Mucosa of descending colon (tissue), 3 donors: Measurements from ENCODE around the gene TMTC2. TPM values are rescaled to one million over a fixed set of nuclear protein-coding genes. Genes with fewer than 3 reads are reported as not detected.

Experiments
- ATAC-seq: fragments of 200-7000 bp; cut with Tn5 transposase; one replicate; pipeline ENCODE4 v1.9.1; 2020; ENCODE audit warnings: mild to moderate bottlenecking, moderate library complexity
- DNase-seq, 3 donors: peaks; one replicate each; pipeline ENCODE4 v3.0.0-alpha.2; 2020
- H3K36me3 ChIP-seq: fragments of 200-600 bp; one replicate; pipeline ENCODE4 v1.8.0; 2021; ENCODE audit warnings: low read depth, mild to moderate bottlenecking
- H3K4me1 ChIP-seq: fragments of 200-600 bp; one replicate; pipeline ENCODE4 v1.8.0; 2021; ENCODE audit warnings: low read depth, mild to moderate bottlenecking
- H3K4me3 ChIP-seq: fragments of 200-600 bp; one replicate; pipeline ENCODE4 v1.8.0; 2021; ENCODE audit warnings: mild to moderate bottlenecking
- H3K9me3 ChIP-seq: fragments of 200-600 bp; one replicate; pipeline ENCODE4 v1.8.0; 2021; ENCODE audit warnings: mild to moderate bottlenecking
- CTCF ChIP-seq: fragments of 200-600 bp; IDR thresholded peaks from one replicate; pipeline ENCODE4 v1.8.0; 2022; ENCODE audit warnings: antibody characterized with exemption, mild to moderate bottlenecking
- intact Hi-C, 2 donors: fragments of 100-400 bp; cut with DNase I in 1 of 2; cut with micrococcal nuclease in 1 of 2; formaldehyde crosslinking; loops; one replicate each; pipeline versions ENCODE4 v1.11.0 to v1.11.1; 2022; cut with DNase I, micrococcal nuclease
- total RNA-seq, 3 donors: library from RNA; stranded (reverse); fragmentation: NEBNext Ultra II Directional in 2 of 3; extraction: Animal tissue kit (Norgen Biotek cat#: 25700) in 2 of 3; gene quantifications; one replicate each; pipeline versions ENCODE4 v1.2.1 to v1.2.4, GENCODE V29; 2021 to 2023
- donor health status: DM: no; HTN: no; CAD: no; lungs with moderate emphysema.
- donor health status: DM: no; HTN: no; CAD: no.
- donor health status: DM: no; HTN: yes; CAD: no.

TMTC2 gene
- total RNA-seq, 3 donors from 2014 or later = 13.3 to 40.4 (median 14.6) TPM

- H3K4me1 ChIP-seq = peaks cover 10% of the 10 kb centered on the region
- ATAC-seq (no peak), DNase-seq (no peak)
- H3K36me3 ChIP-seq = no peaks in the 10 kb centered on the region
- intact Hi-C loops = no loop called here
- no peak for TF ChIP-seq CTCF
- H3K9me3 ChIP-seq = no peaks in the 10 kb centered on the region
- H3K4me3 ChIP-seq = no peak overlapping the region
Measured at GRCh38 chr12:82648259-82648909, 38.3 kb upstream of the TMTC2 start.

GRCh38 chr12:82650627-82651337 lies 35.9 kb upstream of the TMTC2 start:
- TF ChIP-seq CTCF = no peak
- intact Hi-C loops = no loop called here
- no peaks in the 10 kb centered on the region for H3K9me3 ChIP-seq
- H3K4me3 ChIP-seq = no peak overlapping the region
- DNase-seq = peak in 2 of 3 donors; percentile 70 to 98
- no peaks in the 10 kb centered on the region for H3K36me3 ChIP-seq
- peak; percentile 100 for ATAC-seq
- peaks cover 10% of the 10 kb centered on the region for H3K4me1 ChIP-seq

GRCh38 chr12:82651489-82651888 lies 35.2 kb upstream of the TMTC2 start:
- DNase-seq (no peak), ATAC-seq (peak; percentile 35)
- Histone ChIP-seq H3K36me3 (no peaks in the 10 kb centered on the region), H3K4me1 (peaks cover 10% of the 10 kb centered on the region), H3K4me3 (no peak overlapping the region), H3K9me3 (no peaks in the 10 kb centered on the region)
- TF ChIP-seq CTCF = no peak
- intact Hi-C loops = no loop called here

GRCh38 chr12:82652071-82652470 lies 34.6 kb upstream of the TMTC2 start:
- Histone ChIP-seq H3K9me3 (no peaks in the 10 kb centered on the region), H3K4me3 (no peak overlapping the region), H3K36me3 (no peaks in the 10 kb centered on the region), H3K4me1 (peaks cover 10% of the 10 kb centered on the region)
- intact Hi-C loops = no loop called here
- no peak for TF ChIP-seq CTCF
- no peak for DNase-seq
- no peak for ATAC-seq

- intact Hi-C loops = no loop called here
- no peaks in the 10 kb centered on the region for H3K9me3 ChIP-seq
- TF ChIP-seq CTCF = no peak
- no peak for ATAC-seq
- H3K4me3 ChIP-seq = no peak overlapping the region
- peaks cover 3% of the 10 kb centered on the region for H3K4me1 ChIP-seq
- no peak for DNase-seq
- no peaks in the 10 kb centered on the region for H3K36me3 ChIP-seq
Measured at GRCh38 chr12:82655751-82656150, 31.0 kb upstream of the TMTC2 start.
